ENCODE measurements around the gene LRP1B.

- TF ChIP-seq CTCF (IDR thresholded peaks at IDR 0.05), result no peak
- no peak for TF ChIP-seq POLR2A (IDR thresholded peaks at IDR 0.05)
- no peak for TF ChIP-seq EP300 (IDR thresholded peaks at IDR 0.05)
These were observed 93.1 kb downstream of the LRP1B start for GRCh38 chr2:142037744-142038143.

All from tibial nerve (tissue), 4 donors.